Dermis microvascular lymphatic vessel endothelial cell (primary cell): ENCODE data around the gene NASP. TPM values are rescaled to one million over a fixed set of nuclear protein-coding genes. Genes with fewer than 3 reads are reported as not detected.

Source experiments
- DNase-seq, 2 donors: peaks; one replicate each; pipeline versions ENCODE4 v3.0.0 to v3.0.0-alpha.2; 2010; ENCODE audit warnings: low read depth in 2 of 2
- total RNA-seq: library from RNA; depleted of rRNA; stranded (reverse); fragments of >200 nt; gene quantifications from 2 replicates; pipeline ENCODE4 v1.2.1, GENCODE V29; 2014

The NASP gene
- 64.9 and 69.4 TPM in 2 replicates for total RNA-seq

GRCh38 chr1:45583666-45584350 lies at the start of gene NASP:
Gene NASP, plus strand, starts transcription at chr1:45584041. Its CDS starts 106 bp downstream, at chr1:45584147.
- peak; percentile 48 to 86 for DNase-seq

- no peak for DNase-seq
Measured at GRCh38 chr1:45535988-45536766, 47.7 kb upstream of the NASP start.

GRCh38 chr1:45536886-45537285 lies 47.0 kb upstream of the NASP start:
- no peak for DNase-seq

- no peak for DNase-seq
Measured at GRCh38 chr1:45541193-45541592, 42.6 kb upstream of the NASP start.

GRCh38 chr1:45542591-45542990 lies 41.2 kb upstream of the NASP start:
- no peak for DNase-seq

- peak; percentile 92 to 97 for DNase-seq
Measured at GRCh38 chr1:45543581-45544417, 40.0 kb upstream of the NASP start.

GRCh38 chr1:45544530-45544929 lies 39.3 kb upstream of the NASP start:
- no peak for DNase-seq

GRCh38 chr1:45545019-45545493 lies 38.8 kb upstream of the NASP start:
- DNase-seq = peak in 1 of 2 donors; percentile 24

GRCh38 chr1:45545553-45546310 lies 38.1 kb upstream of the NASP start:
- no peak for DNase-seq

GRCh38 chr1:45550401-45551351 lies 33.2 kb upstream of the NASP start, which contains the start of gene AKR1A1:
Gene AKR1A1, plus strand, starts transcription at chr1:45550826. Its CDS starts 10,969 bp downstream, at chr1:45561795.
- peak; percentile 89 to 91 for DNase-seq

GRCh38 chr1:45551684-45552083 lies 32.2 kb upstream of the NASP start:
- no peak for DNase-seq

- DNase-seq = peak in 1 of 2 donors; percentile 23
Measured at GRCh38 chr1:45552331-45552730, 31.5 kb upstream of the NASP start.

GRCh38 chr1:45554198-45554597 lies 29.6 kb upstream of the NASP start:
- DNase-seq = no peak

GRCh38 chr1:45557422-45557944 lies 26.4 kb upstream of the NASP start:
- DNase-seq = no peak

- no peak for DNase-seq
Measured at GRCh38 chr1:45563843-45564242, 20.0 kb upstream of the NASP start.

- peak; percentile 27 to 32 for DNase-seq
Measured at GRCh38 chr1:45566722-45567121, 17.1 kb upstream of the NASP start.

- no peak for DNase-seq
Measured at GRCh38 chr1:45567911-45568310, 15.9 kb upstream of the NASP start.

- DNase-seq = no peak
Measured at GRCh38 chr1:45568421-45568820, 15.4 kb upstream of the NASP start.

- DNase-seq = peak in 1 of 2 donors; percentile 3
Measured at GRCh38 chr1:45569571-45569961, 14.3 kb upstream of the NASP start.
